ENCODE measurements around the gene PRUNE2. TPM values are rescaled to one million over a fixed set of nuclear protein-coding genes. Genes with fewer than 3 reads are reported as not detected.

Gene PRUNE2
- polyA plus RNA-seq, 1 experiment = 0.78 TPM

- Histone ChIP-seq H3K4me3 (ENCODE audit: low read depth, low read length) (no peak overlapping the region), H3K27me3 (ENCODE audit: control insufficient read depth, insufficient read depth, low read length) (no peaks in the 10 kb centered on the region), H3K36me3 (ENCODE audit: control insufficient read depth, insufficient read depth, low read length) (no peaks in the 10 kb centered on the region)
- TF ChIP-seq CTCF (IDR thresholded peaks at IDR 0.05; ENCODE audit: insufficient read depth, low read depth, low read length) = no peak
- POLR2A ChIA-PET = no interaction called here
- CTCF ChIA-PET = no interaction called here
- no peak for DNase-seq (ENCODE audit: low read depth)
These were observed 268.5 kb downstream of the PRUNE2 start for GRCh38 chr9:76637416-76637815.

- TF ChIP-seq CTCF (IDR thresholded peaks at IDR 0.05; ENCODE audit: insufficient read depth, low read depth, low read length) = no peak
- Histone ChIP-seq H3K27me3 (ENCODE audit: control insufficient read depth, insufficient read depth, low read length) (no peaks in the 10 kb centered on the region), H3K4me3 (ENCODE audit: low read depth, low read length) (no peak overlapping the region), H3K36me3 (ENCODE audit: control insufficient read depth, insufficient read depth, low read length) (no peaks in the 10 kb centered on the region)
- ChIA-PET CTCF (interaction anchor here (0.9 to 1.6 kb wide), 2 partner anchors 15 to 24 kb away, joined by 3 to 7 read pairs; no protein-coding TSS in a partner anchor), POLR2A (interaction anchor here (0.5 kb wide), 1 partner anchor 57 kb away, joined by 4 read pairs; no protein-coding TSS in a partner anchor)
- DNase-seq (ENCODE audit: low read depth) = no peak
These were observed 271.4 kb downstream of the PRUNE2 start for GRCh38 chr9:76634356-76635054.

- Histone ChIP-seq H3K4me3 (ENCODE audit: low read depth, low read length) (no peak overlapping the region), H3K36me3 (ENCODE audit: control insufficient read depth, insufficient read depth, low read length) (no peaks in the 10 kb centered on the region), H3K27me3 (ENCODE audit: control insufficient read depth, insufficient read depth, low read length) (no peaks in the 10 kb centered on the region)
- DNase-seq (ENCODE audit: low read depth) = no peak
- CTCF ChIA-PET = interaction anchor here (0.7 to 1.1 kb wide), 4 partner anchors 8 to 17 kb away, joined by 3 read pairs; no protein-coding TSS in a partner anchor
- POLR2A ChIA-PET = no interaction called here
- no peak for TF ChIP-seq CTCF (IDR thresholded peaks at IDR 0.05; ENCODE audit: insufficient read depth, low read depth, low read length)
These were observed 275.0 kb downstream of the PRUNE2 start for GRCh38 chr9:76630916-76631315.

- no peaks in the 10 kb centered on the region for H3K27me3 ChIP-seq (ENCODE audit: control insufficient read depth, insufficient read depth, low read length)
- no peak for DNase-seq (ENCODE audit: low read depth)
- TF ChIP-seq CTCF (IDR thresholded peaks at IDR 0.05; ENCODE audit: insufficient read depth, low read depth, low read length) = no peak
- ChIA-PET CTCF (interaction anchor here (0.9 kb wide), 1 partner anchor 1852 kb away, joined by 4 read pairs; no protein-coding TSS in a partner anchor), POLR2A (no interaction called here)
- no peaks in the 10 kb centered on the region for H3K36me3 ChIP-seq (ENCODE audit: control insufficient read depth, insufficient read depth, low read length)
- H3K4me3 ChIP-seq (ENCODE audit: low read depth, low read length) = no peak overlapping the region
These were observed 276.5 kb downstream of the PRUNE2 start for GRCh38 chr9:76629205-76629990.

- ChIA-PET CTCF (interaction anchor here (1.1 kb wide), 1 partner anchor 9 kb away, joined by 3 read pairs; no protein-coding TSS in a partner anchor), POLR2A (no interaction called here)
- Histone ChIP-seq H3K4me3 (ENCODE audit: low read depth, low read length) (no peak overlapping the region), H3K36me3 (ENCODE audit: control insufficient read depth, insufficient read depth, low read length) (no peaks in the 10 kb centered on the region), H3K27me3 (ENCODE audit: control insufficient read depth, insufficient read depth, low read length) (no peaks in the 10 kb centered on the region)
- no peak for TF ChIP-seq CTCF (IDR thresholded peaks at IDR 0.05; ENCODE audit: insufficient read depth, low read depth, low read length)
- DNase-seq (ENCODE audit: low read depth) = no peak
These were observed 277.8 kb downstream of the PRUNE2 start for GRCh38 chr9:76628155-76628554.
